ENCODE results near the gene CEP68.

CEP68 gene

DNA sequence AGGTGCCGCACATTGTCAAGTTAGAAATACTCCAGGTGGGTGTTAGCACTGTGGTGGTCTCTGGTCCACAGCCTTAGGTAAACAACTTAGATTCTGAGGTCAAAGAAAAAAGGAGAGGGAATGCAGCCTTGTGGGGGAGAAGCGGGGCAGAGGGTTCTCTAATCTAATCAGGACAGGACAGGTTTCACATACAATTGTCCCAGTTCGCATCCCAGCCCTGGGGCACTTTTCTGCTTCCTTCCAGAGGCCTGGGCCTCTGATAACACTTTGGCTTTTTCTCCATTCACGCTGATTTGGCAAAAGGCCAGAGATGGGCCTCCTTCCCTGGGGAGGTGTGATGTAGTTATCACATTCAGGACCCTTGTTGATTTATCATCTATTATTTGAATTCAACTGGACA lies 34.5 kb upstream of the CEP68 start:
- Histone ChIP-seq H3K9me3 (ENCODE audit: insufficient read depth, low read length) (no peaks in the 10 kb centered on the region), H3K27me3 (ENCODE audit: low read length) (no peaks in the 10 kb centered on the region), H3K36me3 (ENCODE audit: low read length) (peaks cover 23% of the 10 kb centered on the region), H3F3A (ENCODE audit: insufficient read depth) (peaks cover 22% of the 10 kb centered on the region), H3K4me3 (ENCODE audit: insufficient read depth, low read length, poor library complexity, severe bottlenecking) (no peak overlapping the region), H4K20me1 (ENCODE audit: low read depth, low read length) (no peaks in the 10 kb centered on the region), H3K79me2 (ENCODE audit: insufficient read depth, low read length) (no peaks in the 10 kb centered on the region), H3K4me2 (ENCODE audit: low read depth, low read length, poor library complexity, severe bottlenecking) (no peak overlapping the region), H3K9ac (ENCODE audit: low read length) (no peak overlapping the region), H2AFZ (ENCODE audit: low read depth, low read length, severe bottlenecking) (no peak overlapping the region), H3K9me2 (replicated peaks; ENCODE audit: insufficient read depth, low read length) (no peaks in the 10 kb centered on the region), H3K27ac (ENCODE audit: low read depth, low read length) (no peak overlapping the region)
- no peak for TF ChIP-seq EZH2phosphoT487 (conservative IDR thresholded peaks at IDR 0.05; ENCODE audit: low read length)
- TF ChIP-seq, protein P1, sequence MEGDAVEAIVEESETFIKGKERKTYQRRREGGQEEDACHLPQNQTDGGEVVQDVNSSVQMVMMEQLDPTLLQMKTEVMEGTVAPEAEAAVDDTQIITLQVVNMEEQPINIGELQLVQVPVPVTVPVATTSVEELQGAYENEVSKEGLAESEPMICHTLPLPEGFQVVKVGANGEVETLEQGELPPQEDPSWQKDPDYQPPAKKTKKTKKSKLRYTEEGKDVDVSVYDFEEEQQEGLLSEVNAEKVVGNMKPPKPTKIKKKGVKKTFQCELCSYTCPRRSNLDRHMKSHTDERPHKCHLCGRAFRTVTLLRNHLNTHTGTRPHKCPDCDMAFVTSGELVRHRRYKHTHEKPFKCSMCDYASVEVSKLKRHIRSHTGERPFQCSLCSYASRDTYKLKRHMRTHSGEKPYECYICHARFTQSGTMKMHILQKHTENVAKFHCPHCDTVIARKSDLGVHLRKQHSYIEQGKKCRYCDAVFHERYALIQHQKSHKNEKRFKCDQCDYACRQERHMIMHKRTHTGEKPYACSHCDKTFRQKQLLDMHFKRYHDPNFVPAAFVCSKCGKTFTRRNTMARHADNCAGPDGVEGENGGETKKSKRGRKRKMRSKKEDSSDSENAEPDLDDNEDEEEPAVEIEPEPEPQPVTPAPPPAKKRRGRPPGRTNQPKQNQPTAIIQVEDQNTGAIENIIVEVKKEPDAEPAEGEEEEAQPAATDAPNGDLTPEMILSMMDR (IDR thresholded peaks at IDR 0.05; ENCODE audit: insufficient read depth, low read length, poor library complexity, severe bottlenecking) = no peak

DNA sequence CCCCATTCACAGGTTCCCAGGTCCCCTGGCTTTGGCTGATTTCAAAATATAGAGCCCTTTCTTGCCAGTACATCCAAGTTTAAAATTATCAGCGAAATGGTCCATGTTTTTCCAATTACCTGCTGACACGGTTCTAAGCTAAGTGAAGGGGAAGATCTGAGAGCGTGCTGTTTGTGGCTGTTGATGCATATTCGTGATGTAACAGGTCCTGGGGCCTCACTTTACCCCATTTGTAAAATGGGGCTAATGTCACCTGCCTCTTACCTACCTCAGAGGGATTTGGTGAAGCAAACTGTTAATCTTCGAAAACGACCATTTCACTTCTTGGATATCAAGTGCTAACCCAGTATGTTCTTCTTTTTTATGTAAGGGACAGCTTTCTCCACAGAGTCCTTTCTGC lies 34.0 kb upstream of the CEP68 start:
- Histone ChIP-seq H3K79me2 (ENCODE audit: insufficient read depth, low read length) (no peaks in the 10 kb centered on the region), H2AFZ (ENCODE audit: low read depth, low read length, severe bottlenecking) (no peak overlapping the region), H3K4me2 (ENCODE audit: low read depth, low read length, poor library complexity, severe bottlenecking) (no peak overlapping the region), H3K9me2 (replicated peaks; ENCODE audit: insufficient read depth, low read length) (no peaks in the 10 kb centered on the region), H3K4me3 (ENCODE audit: insufficient read depth, low read length, poor library complexity, severe bottlenecking) (no peak overlapping the region), H4K20me1 (ENCODE audit: low read depth, low read length) (no peaks in the 10 kb centered on the region), H3K9ac (ENCODE audit: low read length) (no peak overlapping the region), H3F3A (ENCODE audit: insufficient read depth) (peaks cover 24% of the 10 kb centered on the region), H3K27ac (ENCODE audit: low read depth, low read length) (no peak overlapping the region), H3K9me3 (ENCODE audit: insufficient read depth, low read length) (no peaks in the 10 kb centered on the region), H3K27me3 (ENCODE audit: low read length) (no peaks in the 10 kb centered on the region), H3K36me3 (ENCODE audit: low read length) (peaks cover 18% of the 10 kb centered on the region; the same call in 1 of the 2 replicates)
- no peak for TF ChIP-seq EZH2phosphoT487 (conservative IDR thresholded peaks at IDR 0.05; ENCODE audit: low read length)
- TF ChIP-seq, protein P1 (IDR thresholded peaks at IDR 0.05; ENCODE audit: insufficient read depth, low read length, poor library complexity, severe bottlenecking) = no peak

DNA sequence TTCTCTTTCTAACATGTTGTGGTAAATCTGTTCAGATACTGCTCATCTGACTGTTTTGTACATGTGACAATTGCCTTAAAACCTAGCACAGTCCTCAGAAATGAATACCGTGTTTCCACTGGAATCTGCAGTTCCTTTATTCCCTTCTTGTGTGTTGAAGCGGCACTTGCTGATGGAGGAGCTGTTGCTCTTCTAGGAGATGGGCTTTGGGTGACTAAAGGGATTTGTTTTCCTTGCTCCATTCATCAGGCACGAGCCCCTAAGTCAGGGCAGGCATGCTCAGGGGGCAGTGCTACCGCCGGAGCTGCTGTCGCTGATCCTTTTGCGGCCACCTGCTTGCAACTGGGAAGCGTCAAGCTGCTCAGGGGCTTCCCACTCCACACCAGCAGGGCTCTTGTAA lies 32.5 kb upstream of the CEP68 start:
- Histone ChIP-seq H2AFZ (ENCODE audit: low read depth, low read length, severe bottlenecking) (no peak overlapping the region), H3K9ac (ENCODE audit: low read length) (no peak overlapping the region), H4K20me1 (ENCODE audit: low read depth, low read length) (no peaks in the 10 kb centered on the region), H3K9me3 (ENCODE audit: insufficient read depth, low read length) (no peaks in the 10 kb centered on the region), H3K79me2 (ENCODE audit: insufficient read depth, low read length) (no peaks in the 10 kb centered on the region), H3K36me3 (ENCODE audit: low read length) (peaks cover 4% of the 10 kb centered on the region; the same call in 1 of the 2 replicates), H3F3A (ENCODE audit: insufficient read depth) (peaks cover 36% of the 10 kb centered on the region), H3K9me2 (replicated peaks; ENCODE audit: insufficient read depth, low read length) (no peaks in the 10 kb centered on the region), H3K4me3 (ENCODE audit: insufficient read depth, low read length, poor library complexity, severe bottlenecking) (no peak overlapping the region), H3K4me2 (ENCODE audit: low read depth, low read length, poor library complexity, severe bottlenecking) (no peak overlapping the region), H3K27me3 (ENCODE audit: low read length) (no peaks in the 10 kb centered on the region), H3K27ac (ENCODE audit: low read depth, low read length) (no peak overlapping the region)
- no peak for TF ChIP-seq EZH2phosphoT487 (conservative IDR thresholded peaks at IDR 0.05; ENCODE audit: low read length)
- TF ChIP-seq, protein P1 (IDR thresholded peaks at IDR 0.05; ENCODE audit: insufficient read depth, low read length, poor library complexity, severe bottlenecking) = no peak

Measured in SU-DHL-6 (cell line).